Stimulated activated naive CD8-positive, alpha-beta T cell treated with anti-CD3 and anti-CD28 coated beads, Interleukin-15, amount 100 ng/mL, for 72 hours (primary cell): ENCODE results near the gene CALCOCO1.
"Not testable (repeated sequence)": the region's sequence is repeated elsewhere in the genome, so short reads cannot be mapped to it uniquely, and the experiment has no call there.

ENCODE experiments used
- ATAC-seq: fragments of 150-1000 bp; cut with Tn5 transposase; 2 replicates; pipeline ENCODE4 v1.10.0; 2021; ENCODE audit warnings: mild to moderate bottlenecking, moderate library complexity
- DNase-seq, 2 donors: peaks; one replicate each; pipeline ENCODE4 v3.0.0; 2021 to 2022
- H3K27ac Mint-ChIP-seq, 2 donors: one replicate each; pipeline ENCODE4 v1.8.0; 2022; ENCODE audit warnings: mild to moderate bottlenecking in 2 of 2, mixed read lengths in 2 of 2, moderate library complexity in 2 of 2
- H3K27me3 Mint-ChIP-seq: one replicate; pipeline ENCODE4 v1.8.0; 2022; ENCODE audit warnings: mixed read lengths
- H3K4me1 Mint-ChIP-seq: one replicate; pipeline ENCODE4 v1.8.0; 2022; ENCODE audit warnings: mild to moderate bottlenecking, mixed read lengths
- H3K4me3 Mint-ChIP-seq, 2 donors: one replicate each; pipeline ENCODE4 v1.8.0; 2022; ENCODE audit warnings: mild to moderate bottlenecking in 2 of 2, mixed read lengths in 2 of 2, moderate library complexity in 1 of 2
- H3K9me3 Mint-ChIP-seq, 2 donors: one replicate each; pipeline ENCODE4 v1.8.0; 2022; ENCODE audit warnings: mixed read lengths in 2 of 2

The CALCOCO1 gene

GRCh38 chr12:53700567-53700966 lies 26.7 kb downstream of the CALCOCO1 start:
- H3K4me3 Mint-ChIP-seq = no peak overlapping the region
- peaks cover 23% of the 10 kb centered on the region for H3K4me1 Mint-ChIP-seq
- DNase-seq (no peak), ATAC-seq (no peak)
- H3K27me3 Mint-ChIP-seq = peaks cover 92% of the 10 kb centered on the region
- H3K27ac Mint-ChIP-seq = no peak overlapping the region
- no peaks in the 10 kb centered on the region for H3K9me3 Mint-ChIP-seq

- ATAC-seq = no peak
- Mint-ChIP-seq H3K9me3 (no peaks in the 10 kb centered on the region), H3K27me3 (peaks cover 100% of the 10 kb centered on the region), H3K4me3 (no peak overlapping the region), H3K27ac (no peak overlapping the region), H3K4me1 (peaks cover 32% of the 10 kb centered on the region)
- DNase-seq = no peak
These were observed 27.6 kb downstream of the CALCOCO1 start for GRCh38 chr12:53699678-53700025.

- H3K4me3 Mint-ChIP-seq = no peak overlapping the region
- peaks cover 100% of the 10 kb centered on the region for H3K27me3 Mint-ChIP-seq
- H3K4me1 Mint-ChIP-seq = peaks cover 38% of the 10 kb centered on the region
- DNase-seq (no peak), ATAC-seq (no peak)
- no peaks in the 10 kb centered on the region for H3K9me3 Mint-ChIP-seq
- H3K27ac Mint-ChIP-seq = no peak overlapping the region
These were observed 28.1 kb downstream of the CALCOCO1 start for GRCh38 chr12:53698948-53699677.

- no peak for DNase-seq
- Mint-ChIP-seq H3K4me3 (peak overlapping the region; percentile 59 to 62), H3K9me3 (no peaks in the 10 kb centered on the region), H3K27me3 (peaks cover 97% of the 10 kb centered on the region), H3K4me1 (peaks cover 40% of the 10 kb centered on the region), H3K27ac (no peak overlapping the region)
- ATAC-seq = no peak
These were observed 30.5 kb downstream of the CALCOCO1 start for GRCh38 chr12:53696655-53697331.

- Mint-ChIP-seq H3K4me1 (peaks cover 36% of the 10 kb centered on the region), H3K27me3 (peaks cover 97% of the 10 kb centered on the region), H3K27ac (no peak overlapping the region), H3K9me3 (no peaks in the 10 kb centered on the region), H3K4me3 (peak overlapping the region; percentile 59 to 62)
- ATAC-seq = peak; percentile 30
- no peak for DNase-seq
These were observed 31.0 kb downstream of the CALCOCO1 start for GRCh38 chr12:53696285-53696654.

GRCh38 chr12:53695152-53696145 lies 31.8 kb downstream of the CALCOCO1 start:
- ATAC-seq (peak; percentile 82), DNase-seq (peak; percentile 39 to 41)
- H3K4me1 Mint-ChIP-seq = peaks cover 36% of the 10 kb centered on the region
- no peak overlapping the region for H3K27ac Mint-ChIP-seq
- peaks cover 97% of the 10 kb centered on the region for H3K27me3 Mint-ChIP-seq
- no peaks in the 10 kb centered on the region for H3K9me3 Mint-ChIP-seq
- peak overlapping the region; percentile 77 to 81 for H3K4me3 Mint-ChIP-seq

GRCh38 chr12:53694756-53695151 lies 32.5 kb downstream of the CALCOCO1 start:
- no peaks in the 10 kb centered on the region for H3K9me3 Mint-ChIP-seq
- DNase-seq (no peak), ATAC-seq (no peak)
- H3K27me3 Mint-ChIP-seq = peaks cover 97% of the 10 kb centered on the region
- H3K4me1 Mint-ChIP-seq = peaks cover 36% of the 10 kb centered on the region
- peak overlapping the region; percentile 77 to 81 for H3K4me3 Mint-ChIP-seq
- no peak overlapping the region for H3K27ac Mint-ChIP-seq

GRCh38 chr12:53688134-53688533 lies 39.1 kb downstream of the CALCOCO1 start:
- Mint-ChIP-seq H3K27me3 (peaks cover 47% of the 10 kb centered on the region), H3K4me3 (no peak overlapping the region), H3K27ac (no peak overlapping the region), H3K9me3 (no peaks in the 10 kb centered on the region), H3K4me1 (no peaks in the 10 kb centered on the region)
- ATAC-seq (no peak), DNase-seq (no peak)

GRCh38 chr12:53686436-53686835 lies 40.8 kb downstream of the CALCOCO1 start:
- ATAC-seq (no peak), DNase-seq (no peak)
- no peak overlapping the region for H3K27ac Mint-ChIP-seq
- H3K4me3 Mint-ChIP-seq = no peak overlapping the region
- peaks cover 33% of the 10 kb centered on the region for H3K27me3 Mint-ChIP-seq
- H3K4me1 Mint-ChIP-seq = no peaks in the 10 kb centered on the region
- H3K9me3 Mint-ChIP-seq = no peaks in the 10 kb centered on the region

GRCh38 chr12:53684654-53685220 lies 42.5 kb downstream of the CALCOCO1 start:
- H3K27me3 Mint-ChIP-seq = peaks cover 18% of the 10 kb centered on the region
- no peaks in the 10 kb centered on the region for H3K9me3 Mint-ChIP-seq
- ATAC-seq (no peak), DNase-seq (no peak)
- no peak overlapping the region for H3K27ac Mint-ChIP-seq
- no peak overlapping the region for H3K4me3 Mint-ChIP-seq
- no peaks in the 10 kb centered on the region for H3K4me1 Mint-ChIP-seq

- Mint-ChIP-seq H3K9me3 (no peaks in the 10 kb centered on the region), H3K27ac (no peak overlapping the region), H3K4me1 (no peaks in the 10 kb centered on the region), H3K27me3 (peaks cover 22% of the 10 kb centered on the region), H3K4me3 (no peak overlapping the region)
- ATAC-seq (no peak), DNase-seq (no peak)
These were observed 43.3 kb downstream of the CALCOCO1 start for GRCh38 chr12:53683983-53684382.

- Mint-ChIP-seq H3K4me1 (no peaks in the 10 kb centered on the region), H3K27ac (no peak overlapping the region), H3K27me3 (peaks cover 22% of the 10 kb centered on the region), H3K4me3 (no peak overlapping the region), H3K9me3 (no peaks in the 10 kb centered on the region)
- no peak for DNase-seq
- no peak for ATAC-seq
These were observed 43.8 kb downstream of the CALCOCO1 start for GRCh38 chr12:53683494-53683893.

GRCh38 chr12:53680061-53680460 lies 47.2 kb downstream of the CALCOCO1 start:
- ATAC-seq = not testable (repeated sequence)

GRCh38 chr12:53677800-53678148 lies 49.5 kb downstream of the CALCOCO1 start:
- no peak for DNase-seq
- Mint-ChIP-seq H3K27ac (no peak overlapping the region), H3K27me3 (peaks cover 31% of the 10 kb centered on the region), H3K4me3 (peak overlapping the region; percentile 76 to 86), H3K4me1 (peaks cover 28% of the 10 kb centered on the region), H3K9me3 (no peaks in the 10 kb centered on the region)
- ATAC-seq = no peak

More at GRCh38 chr12:53680061-53680460, 47.2 kb downstream of the CALCOCO1 start:
- H3K4me1 Mint-ChIP-seq, DNase-seq, H3K9me3 Mint-ChIP-seq, H3K4me3 Mint-ChIP-seq, H3K27ac Mint-ChIP-seq: not testable (repeated sequence)
- H3K27me3 Mint-ChIP-seq = peaks cover 31% of the 10 kb centered on the region

GRCh38 chr12:53677016-53677799 lies 50.0 kb downstream of the CALCOCO1 start:
- peak overlapping the region; percentile 89 to 94 for H3K27ac Mint-ChIP-seq

More at GRCh38 chr12:53677016-53677799, 50.0 kb downstream of the CALCOCO1 start:
- peaks cover 31% of the 10 kb centered on the region for H3K27me3 Mint-ChIP-seq
- peak overlapping the region; percentile 76 to 86 for H3K4me3 Mint-ChIP-seq
- DNase-seq = no peak
- H3K4me1 Mint-ChIP-seq = peaks cover 32% of the 10 kb centered on the region
- ATAC-seq = no peak
- H3K9me3 Mint-ChIP-seq = no peaks in the 10 kb centered on the region
